GM18520 (cell line): ENCODE data around the gene ERBB2.
"Not testable (repeated sequence)": the region's sequence is repeated elsewhere in the genome, so short reads cannot be mapped to it uniquely, and the experiment has no call there.

ENCODE experiments used
- ATAC-seq: cut with Tn5 transposase; IDR thresholded peaks from one replicate; pipeline ENCODE4 v1.9.1; 2021; ENCODE audit not compliant: unreplicated experiment

The ERBB2 gene

GRCh38 chr17:39677542-39678339 lies 22.1 kb upstream of the ERBB2 start:
- ATAC-seq, result no peak

GRCh38 chr17:39678340-39679116 lies 21.3 kb upstream of the ERBB2 start:
- no peak for ATAC-seq

GRCh38 chr17:39679521-39680192 lies 20.2 kb upstream of the ERBB2 start:
- no peak for ATAC-seq

GRCh38 chr17:39683295-39683939 lies 16.4 kb upstream of the ERBB2 start:
- ATAC-seq, result no peak

GRCh38 chr17:39684369-39685192 lies 15.3 kb upstream of the ERBB2 start:
- ATAC-seq, result no peak

GRCh38 chr17:39687101-39687545 lies 12.7 kb upstream of the ERBB2 start:
- no peak for ATAC-seq

GRCh38 chr17:39687546-39688474 lies 12.1 kb upstream of the ERBB2 start, which contains the start of gene PGAP3:
Gene PGAP3 (minus strand): TSS chr17:39688057. CDS start chr17:39688014, 43 bp downstream.
- ATAC-seq, result peak; percentile 88

GRCh38 chr17:39688475-39688835 lies 11.4 kb upstream of the ERBB2 start:
- no peak for ATAC-seq

GRCh38 chr17:39688945-39689344 lies 10.9 kb upstream of the ERBB2 start:
- no peak for ATAC-seq

- no peak for ATAC-seq
These were observed 5.3 kb upstream of the ERBB2 start for GRCh38 chr17:39694593-39694992.

GRCh38 chr17:39695089-39695474 lies 4.8 kb upstream of the ERBB2 start:
- no peak for ATAC-seq

- ATAC-seq, result no peak
These were observed 3.1 kb upstream of the ERBB2 start for GRCh38 chr17:39696731-39697130.

- no peak for ATAC-seq
These were observed 1.9 kb upstream of the ERBB2 start for GRCh38 chr17:39697961-39698360.

GRCh38 chr17:39699157-39699817 lies 577 bp upstream of the ERBB2 start:
- not testable (repeated sequence) for ATAC-seq

GRCh38 chr17:39700148-39700987 lies 504 bp downstream of the ERBB2 start:
- ATAC-seq, result no peak

- no peak for ATAC-seq
These were observed 1.3 kb downstream of the ERBB2 start for GRCh38 chr17:39701012-39701783.
